ENCODE data around the gene TRAF3.

DNA sequence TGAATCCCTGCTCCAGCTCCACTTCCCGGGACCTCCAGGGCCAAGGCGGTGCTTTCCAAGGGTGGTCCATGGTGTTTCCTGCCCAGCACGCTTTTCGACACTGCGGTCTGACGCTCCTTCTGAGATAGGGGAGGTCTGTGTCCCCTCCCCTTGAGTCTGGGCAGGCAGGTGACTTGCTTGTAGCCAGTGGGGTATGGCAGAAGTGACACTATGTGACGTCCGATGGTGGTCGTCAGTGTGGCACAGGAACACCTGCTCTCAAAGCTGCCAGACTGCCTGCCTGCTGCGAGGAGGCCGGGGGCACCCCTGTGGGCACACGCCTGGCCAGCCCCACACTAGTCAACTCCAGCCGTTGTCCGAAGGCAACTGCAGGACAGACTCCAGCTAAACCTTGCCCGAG lies 16.0 kb upstream of the TRAF3 start:
- TF ChIP-seq, protein P1, sequence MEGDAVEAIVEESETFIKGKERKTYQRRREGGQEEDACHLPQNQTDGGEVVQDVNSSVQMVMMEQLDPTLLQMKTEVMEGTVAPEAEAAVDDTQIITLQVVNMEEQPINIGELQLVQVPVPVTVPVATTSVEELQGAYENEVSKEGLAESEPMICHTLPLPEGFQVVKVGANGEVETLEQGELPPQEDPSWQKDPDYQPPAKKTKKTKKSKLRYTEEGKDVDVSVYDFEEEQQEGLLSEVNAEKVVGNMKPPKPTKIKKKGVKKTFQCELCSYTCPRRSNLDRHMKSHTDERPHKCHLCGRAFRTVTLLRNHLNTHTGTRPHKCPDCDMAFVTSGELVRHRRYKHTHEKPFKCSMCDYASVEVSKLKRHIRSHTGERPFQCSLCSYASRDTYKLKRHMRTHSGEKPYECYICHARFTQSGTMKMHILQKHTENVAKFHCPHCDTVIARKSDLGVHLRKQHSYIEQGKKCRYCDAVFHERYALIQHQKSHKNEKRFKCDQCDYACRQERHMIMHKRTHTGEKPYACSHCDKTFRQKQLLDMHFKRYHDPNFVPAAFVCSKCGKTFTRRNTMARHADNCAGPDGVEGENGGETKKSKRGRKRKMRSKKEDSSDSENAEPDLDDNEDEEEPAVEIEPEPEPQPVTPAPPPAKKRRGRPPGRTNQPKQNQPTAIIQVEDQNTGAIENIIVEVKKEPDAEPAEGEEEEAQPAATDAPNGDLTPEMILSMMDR (IDR thresholded peaks at IDR 0.05; ENCODE audit: insufficient read depth, low read depth, low read length) = no peak
- no peak for TF ChIP-seq EZH2 (IDR thresholded peaks at IDR 0.05; ENCODE audit: insufficient read depth, low read length)

Data from astrocyte (in vitro differentiated cells and primary cell).